Astrocyte of the spinal cord (primary cell): Measurements from ENCODE around the gene GYG2.

Source experiments
- DNase-seq: peaks from one replicate; pipeline ENCODE4 v3.0.0; 2011; ENCODE audit warnings: low read depth, low spot score
- H3K4me3 ChIP-seq: 2 replicates; pipeline ENCODE4 v1.5.1; 2011; ENCODE audit warnings: low read depth, mild to moderate bottlenecking, low read length, moderate library complexity
- in situ Hi-C: cut with HindIII; loops from 2 replicates; pipeline ENCODE4 v1.10.0; 2017; ENCODE audit warnings: low sequenced_read_pairs
- TF ChIP-seq, protein P1 (sequence below): IDR thresholded peaks from 2 replicates; pipeline ENCODE4 v1.5.1; 2012; ENCODE audit warnings: low read depth, mild to moderate bottlenecking, low read length, inconsistent platforms

The GYG2 gene

DNA sequence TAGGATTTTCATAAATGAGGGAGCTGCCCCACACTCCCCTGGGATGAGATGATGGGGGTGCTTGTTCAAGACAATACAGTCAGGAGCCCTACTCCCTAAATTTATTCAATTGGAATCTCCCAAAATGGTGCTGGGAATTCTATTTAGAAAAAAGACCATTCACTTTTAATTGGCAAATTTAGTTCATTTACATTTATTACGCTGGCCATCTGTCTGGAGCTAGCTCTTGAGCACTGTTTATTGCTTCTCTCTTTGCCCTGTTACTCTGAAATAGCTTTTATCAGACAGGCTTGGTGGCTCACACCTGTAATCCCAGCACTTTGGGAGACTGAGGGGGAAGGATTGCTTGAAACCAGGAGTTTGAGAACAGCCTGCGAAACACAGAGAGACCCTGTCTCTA is 102.4 kb downstream of the GYG2 start:
- in situ Hi-C loops: no loop called here
- H3K4me3 ChIP-seq: no peak overlapping the region
- DNase-seq: no peak
- TF ChIP-seq, protein P1, sequence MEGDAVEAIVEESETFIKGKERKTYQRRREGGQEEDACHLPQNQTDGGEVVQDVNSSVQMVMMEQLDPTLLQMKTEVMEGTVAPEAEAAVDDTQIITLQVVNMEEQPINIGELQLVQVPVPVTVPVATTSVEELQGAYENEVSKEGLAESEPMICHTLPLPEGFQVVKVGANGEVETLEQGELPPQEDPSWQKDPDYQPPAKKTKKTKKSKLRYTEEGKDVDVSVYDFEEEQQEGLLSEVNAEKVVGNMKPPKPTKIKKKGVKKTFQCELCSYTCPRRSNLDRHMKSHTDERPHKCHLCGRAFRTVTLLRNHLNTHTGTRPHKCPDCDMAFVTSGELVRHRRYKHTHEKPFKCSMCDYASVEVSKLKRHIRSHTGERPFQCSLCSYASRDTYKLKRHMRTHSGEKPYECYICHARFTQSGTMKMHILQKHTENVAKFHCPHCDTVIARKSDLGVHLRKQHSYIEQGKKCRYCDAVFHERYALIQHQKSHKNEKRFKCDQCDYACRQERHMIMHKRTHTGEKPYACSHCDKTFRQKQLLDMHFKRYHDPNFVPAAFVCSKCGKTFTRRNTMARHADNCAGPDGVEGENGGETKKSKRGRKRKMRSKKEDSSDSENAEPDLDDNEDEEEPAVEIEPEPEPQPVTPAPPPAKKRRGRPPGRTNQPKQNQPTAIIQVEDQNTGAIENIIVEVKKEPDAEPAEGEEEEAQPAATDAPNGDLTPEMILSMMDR: no peak

GRCh38 chrX:2931612-2932011 is 102.9 kb downstream of the GYG2 start:
- no peak overlapping the region for H3K4me3 ChIP-seq
- DNase-seq: no peak
- in situ Hi-C loops: no loop called here
- TF ChIP-seq, protein P1: no peak
